Transverse colon (tissue), 4 donors: Measurements from ENCODE around the gene MRPL1. TPM values are rescaled to one million over a fixed set of nuclear protein-coding genes. Genes with fewer than 3 reads are reported as not detected.
A peak's percentile ranks its signal among the peaks of the same experiment; 100 is the strongest.

Experiments
- DNase-seq: peaks from one replicate; pipeline ENCODE4 v3.0.0-alpha.2; 2019
- H3K27ac ChIP-seq, 4 donors: fragments of 200-600 bp; sonication (generic); 2 replicates each; pipeline ENCODE4 v1.5.1; 2016 to 2018; ENCODE audit warnings: inconsistent platforms in 4 of 4
- H3K27me3 ChIP-seq: fragments of 200-600 bp; sonication (generic); 2 replicates; pipeline ENCODE4 v1.5.1; 2017; ENCODE audit warnings: inconsistent platforms
- H3K36me3 ChIP-seq, 4 donors: fragments of 200-600 bp; sonication (generic); 2 replicates each; pipeline ENCODE4 v1.5.1; 2017 to 2019; ENCODE audit warnings: inconsistent platforms in 4 of 4
- H3K4me1 ChIP-seq, 4 donors: fragments of 200-600 bp; sonication (generic); 2 replicates each; pipeline ENCODE4 v1.5.1; 2017 to 2020; ENCODE audit warnings: inconsistent platforms in 4 of 4
- H3K4me3 ChIP-seq, 4 donors: fragments of 200-600 bp; sonication (generic); 1 replicate in 1 of 4; 2 replicates in 3 of 4; pipeline versions ENCODE4 v1.5.1 to v1.6.1; 2017 to 2019; ENCODE audit warnings: inconsistent platforms in 4 of 4
- H3K9me3 ChIP-seq, 2 donors: fragments of 200-600 bp; sonication (generic); 2 replicates each; pipeline ENCODE4 v1.5.1; 2017 to 2019; ENCODE audit warnings: inconsistent platforms in 2 of 2
- EP300 ChIP-seq: sonication (generic); formaldehyde crosslinking; IDR thresholded peaks from one replicate; pipeline ENCODE4 v1.6.1; 2017; ENCODE audit warnings: antibody characterized with exemption, low read depth
- POLR2A ChIP-seq: fragments of 450-650 bp; IDR thresholded peaks from one replicate; pipeline ENCODE4 v1.6.1; 2016; ENCODE audit warnings: antibody characterized with exemption, mild to moderate bottlenecking, moderate library complexity
- POLR2AphosphoS5 ChIP-seq, 3 donors: sonication (generic); formaldehyde crosslinking; IDR thresholded peaks; one replicate each; pipeline ENCODE4 v1.6.1; 2016; ENCODE audit warnings: antibody characterized with exemption in 3 of 3
- WGBS, 2 donors: methylation state at CpG; one replicate each; pipeline ENCODE4 v1.1.5; 2018; ENCODE audit warnings: low coverage in 1 of 2; 5-methylcytosine and 5-hydroxymethylcytosine counted together
- in situ Hi-C, 4 donors: fragments of 200-750 bp; cut with MboI; loops; one replicate each; pipeline versions ENCODE4 v1.15.0 to v1.15.1; 2017; ENCODE audit warnings: low sequenced_read_pairs in 3 of 4, low pct_ligation_motif_present in 1 of 4, low pct_unique_long_range_greater_than_20kb in 1 of 4
- intact Hi-C: fragments of 100-400 bp; cut with DNase I; formaldehyde crosslinking; loops from one replicate; pipeline ENCODE4 v1.15.1; 2023; ENCODE audit warnings: low total_unique reads
- total RNA-seq, 4 donors: library from RNA; depleted of rRNA; stranded (reverse); fragments of >200 nt; gene quantifications; one replicate each; pipeline ENCODE4 v1.1.0, GENCODE V29; 2016
- TF ChIP-seq, protein P1 (sequence below), 5 experiments: fragments of 200-600 bp in 3 of 5; fragments of 450-650 bp in 2 of 5; sonication (generic) in 3 of 5; IDR thresholded peaks; 1 replicate in 2 of 5; 2 replicates in 3 of 5; pipeline ENCODE4 v1.5.1; 2016 to 2017; ENCODE audit warnings: antibody characterized with exemption in 5 of 5, inconsistent platforms in 3 of 5, mild to moderate bottlenecking in 2 of 5, moderate library complexity in 1 of 5

Gene MRPL1
- total RNA-seq, 4 donors from 2014 or later, result 3.7 to 31.8 (median 19.6) TPM

DNA sequence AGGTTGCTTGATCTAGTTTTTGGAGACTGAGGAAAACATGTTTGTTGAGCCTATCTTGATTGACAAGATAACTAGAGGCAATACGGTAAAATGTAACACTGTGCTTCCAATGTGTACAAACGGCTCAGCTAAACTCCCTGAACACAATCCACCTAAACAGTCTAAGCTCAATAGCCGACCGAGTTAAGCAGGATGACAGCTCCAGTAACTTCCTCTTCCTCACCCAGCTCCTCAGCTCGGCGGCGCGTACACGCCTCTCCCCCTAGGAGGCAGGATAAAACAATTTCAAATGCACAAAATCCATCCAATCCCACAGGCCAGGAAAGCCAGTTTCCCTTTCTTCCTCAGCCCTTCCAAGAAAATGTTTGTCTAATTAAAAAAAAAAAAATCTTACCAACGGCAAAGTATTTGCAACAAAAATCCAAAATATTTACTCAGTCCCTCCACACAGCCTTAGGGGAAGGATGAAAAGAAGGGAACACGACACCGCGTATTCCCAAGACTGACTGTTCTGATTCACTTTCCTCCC, 44.5 kb upstream of the MRPL1 start:
- in situ Hi-C loops (no loop called here), intact Hi-C loops (loop anchor here (2.0 kb wide), 1 partner anchor 45 kb away; the partner anchor contains the start of gene MRPL1)
- no peaks in the 10 kb centered on the region for H3K27me3 ChIP-seq
- H3K4me1 ChIP-seq, result peaks cover 8 to 55% (median 30%) of the 10 kb centered on the region in 4 donors
- WGBS, 2 donors, result 0% methylated on average over 8 to 13 of the region's 13 CpGs
- DNase-seq, result peak; percentile 82
- peak overlapping the region; percentile 96 to 100 (median 100) for H3K27ac ChIP-seq
- TF ChIP-seq, protein P1, sequence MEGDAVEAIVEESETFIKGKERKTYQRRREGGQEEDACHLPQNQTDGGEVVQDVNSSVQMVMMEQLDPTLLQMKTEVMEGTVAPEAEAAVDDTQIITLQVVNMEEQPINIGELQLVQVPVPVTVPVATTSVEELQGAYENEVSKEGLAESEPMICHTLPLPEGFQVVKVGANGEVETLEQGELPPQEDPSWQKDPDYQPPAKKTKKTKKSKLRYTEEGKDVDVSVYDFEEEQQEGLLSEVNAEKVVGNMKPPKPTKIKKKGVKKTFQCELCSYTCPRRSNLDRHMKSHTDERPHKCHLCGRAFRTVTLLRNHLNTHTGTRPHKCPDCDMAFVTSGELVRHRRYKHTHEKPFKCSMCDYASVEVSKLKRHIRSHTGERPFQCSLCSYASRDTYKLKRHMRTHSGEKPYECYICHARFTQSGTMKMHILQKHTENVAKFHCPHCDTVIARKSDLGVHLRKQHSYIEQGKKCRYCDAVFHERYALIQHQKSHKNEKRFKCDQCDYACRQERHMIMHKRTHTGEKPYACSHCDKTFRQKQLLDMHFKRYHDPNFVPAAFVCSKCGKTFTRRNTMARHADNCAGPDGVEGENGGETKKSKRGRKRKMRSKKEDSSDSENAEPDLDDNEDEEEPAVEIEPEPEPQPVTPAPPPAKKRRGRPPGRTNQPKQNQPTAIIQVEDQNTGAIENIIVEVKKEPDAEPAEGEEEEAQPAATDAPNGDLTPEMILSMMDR (IDR thresholded peaks at IDR 0.05), result peak; percentile 45 to 79 (median 55)
- TF ChIP-seq EP300, result no peak
- TF ChIP-seq POLR2A, result peak; percentile 53
- peak in 2 of 3 donors; percentile 34 to 68 for TF ChIP-seq POLR2AphosphoS5 (IDR thresholded peaks at IDR 0.05)
- no peaks in the 10 kb centered on the region for H3K9me3 ChIP-seq
- H3K36me3 ChIP-seq, result no peaks in the 10 kb centered on the region
- peak overlapping the region; percentile 62 to 98 (median 79) for H3K4me3 ChIP-seq

DNA sequence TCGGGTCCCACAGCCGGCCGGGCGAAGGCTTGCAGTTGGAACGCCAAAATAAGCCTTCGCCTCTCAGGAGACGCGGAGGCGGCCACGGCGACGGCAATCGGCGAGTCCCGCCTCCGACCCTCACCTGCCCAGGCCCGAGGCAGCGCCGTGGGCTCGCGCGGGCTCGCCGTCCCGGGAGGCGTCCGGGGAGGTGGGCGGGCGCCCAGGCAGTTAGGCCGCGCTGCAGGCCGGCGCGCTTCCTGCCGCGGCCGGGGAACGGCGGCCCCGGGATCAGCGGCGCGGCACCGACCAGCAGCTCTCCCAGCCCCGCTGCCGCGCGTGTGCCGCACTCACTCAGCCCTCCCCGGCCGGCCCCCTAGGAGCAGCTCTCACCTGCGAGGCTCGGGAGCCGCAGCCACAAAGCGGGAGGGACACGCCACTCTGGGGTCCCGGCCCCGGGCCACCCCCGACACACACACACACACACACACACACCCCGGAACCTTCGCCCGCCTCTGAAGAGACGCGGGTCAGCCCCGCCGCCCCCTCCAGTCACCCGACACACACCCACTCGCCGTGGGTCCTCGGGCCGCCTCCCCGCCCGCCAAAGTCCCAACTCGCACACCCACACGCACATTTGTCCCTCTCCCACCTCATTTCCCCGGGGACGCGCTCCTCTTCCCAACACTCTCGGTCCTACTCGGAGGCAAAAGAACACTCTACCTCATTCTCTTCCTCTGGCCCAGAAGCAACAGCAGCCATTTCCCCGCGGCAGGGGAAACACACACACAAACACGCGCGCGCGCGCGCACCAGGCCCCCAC, 43.8 kb upstream of the MRPL1 start, which contains the start of gene CNOT6L:
TSS of gene CNOT6L (minus strand) at position 767 of the 802 bp plus-strand sequence. CDS start at position 707, 60 bp downstream.
- in situ Hi-C loops (no loop called here), intact Hi-C loops (loop anchor here (2.0 kb wide), 1 partner anchor 44 kb away; the partner anchor contains the start of gene MRPL1)
- peak within 1 kb of the TSS; percentile 96 to 100 (median 100) for H3K27ac ChIP-seq
- H3K4me3 ChIP-seq, result peak within 1 kb of the TSS; percentile 62 to 98 (median 84)
- peaks cover 8 to 50% (median 30%) of the 10 kb centered on the region in 4 donors for H3K4me1 ChIP-seq
- 1% methylated on average over 39 of the region's 89 CpGs; no CpG with 5 or more reads in 1 of the 2 donors for WGBS, 2 donors
- DNase-seq, result peak; percentile 78
- no peaks in the 10 kb centered on the region for H3K9me3 ChIP-seq
- H3K36me3 ChIP-seq, result no peaks in the 10 kb centered on the region
- H3K27me3 ChIP-seq, result no peaks in the 10 kb centered on the region
- TF ChIP-seq EP300 (no peak), POLR2AphosphoS5 (IDR thresholded peaks at IDR 0.05) (peak in 2 of 3 donors; percentile 13 to 30), POLR2A (peak; percentile 72)
- TF ChIP-seq, protein P1 (IDR thresholded peaks at IDR 0.05), result peak in 1 of 5 experiments; percentile 22

DNA sequence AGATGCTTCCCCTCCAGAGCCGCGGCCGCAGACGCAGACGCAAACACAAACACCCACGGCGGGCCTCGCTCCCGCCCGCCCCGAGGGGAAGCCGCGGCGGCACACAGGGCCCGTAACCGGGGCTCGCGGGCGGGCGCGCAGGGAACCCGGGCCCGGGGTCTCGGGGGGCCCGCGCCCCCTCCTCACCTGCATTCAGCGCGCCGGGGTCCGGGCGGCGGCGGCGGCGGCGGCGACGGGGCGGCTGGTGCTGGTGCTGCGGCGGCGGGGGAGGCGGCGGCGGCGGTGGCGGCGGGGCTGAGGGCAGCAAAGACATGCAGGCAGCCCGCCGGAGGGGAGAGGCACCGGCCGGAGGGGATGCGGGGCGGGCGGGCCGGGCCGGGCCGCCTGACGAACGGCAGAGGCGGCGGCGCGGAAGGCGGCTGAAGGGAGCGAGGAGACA, 43.2 kb upstream of the MRPL1 start:
- Histone ChIP-seq H3K4me1 (peaks cover 8 to 44% (median 30%) of the 10 kb centered on the region in 4 donors), H3K27ac (peak overlapping the region; percentile 96 to 100 (median 100)), H3K36me3 (no peaks in the 10 kb centered on the region), H3K4me3 (peak overlapping the region; percentile 62 to 98 (median 84)), H3K27me3 (no peaks in the 10 kb centered on the region), H3K9me3 (no peaks in the 10 kb centered on the region)
- intact Hi-C loops, result loop anchor here (2.0 kb wide), 1 partner anchor 43 kb away; the partner anchor contains the start of gene MRPL1
- TF ChIP-seq POLR2AphosphoS5 (IDR thresholded peaks at IDR 0.05), result peak in 2 of 3 donors; percentile 48 to 54
- TF ChIP-seq, protein P1 (IDR thresholded peaks at IDR 0.05), result no peak
- WGBS, 2 donors, result 2% methylated on average over 25 of the region's 66 CpGs; no CpG with 5 or more reads in 1 of the 2 donors
- DNase-seq, result no peak
- in situ Hi-C loops, result no loop called here
